ENCODE data around the gene IL36RN. TPM values are rescaled to one million over a fixed set of nuclear protein-coding genes. Genes with fewer than 3 reads are reported as not detected.

IL36RN gene
- polyA plus RNA-seq, 1 donor from 2014 or later, result not detected

DNA sequence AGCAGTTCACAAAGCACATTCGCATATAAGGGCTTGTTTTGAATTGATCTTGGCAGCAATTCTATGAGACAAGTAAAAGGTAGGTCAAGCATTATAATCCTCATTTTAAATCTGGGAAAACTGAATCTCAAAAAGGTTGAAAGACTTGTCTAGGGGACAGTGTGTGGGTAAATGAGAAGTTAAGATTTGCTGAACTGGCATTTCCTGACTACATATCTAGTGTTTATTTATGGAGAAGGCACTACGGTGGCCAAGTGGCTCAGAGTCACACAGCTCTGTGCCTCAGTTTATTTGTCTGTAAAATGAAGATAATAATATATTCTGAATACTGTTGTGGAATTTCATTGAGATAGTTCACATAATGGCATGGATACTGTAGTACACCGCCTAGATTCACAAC, 52.1 kb downstream of the IL36RN start:
- H3K36me3 ChIP-seq (ENCODE audit: insufficient read depth, low read length), result no peaks in the 10 kb centered on the region
- no peaks in the 10 kb centered on the region for H4K20me1 ChIP-seq (ENCODE audit: insufficient read depth)
- no peak overlapping the region for H3K4me2 ChIP-seq (ENCODE audit: low read length)

DNA sequence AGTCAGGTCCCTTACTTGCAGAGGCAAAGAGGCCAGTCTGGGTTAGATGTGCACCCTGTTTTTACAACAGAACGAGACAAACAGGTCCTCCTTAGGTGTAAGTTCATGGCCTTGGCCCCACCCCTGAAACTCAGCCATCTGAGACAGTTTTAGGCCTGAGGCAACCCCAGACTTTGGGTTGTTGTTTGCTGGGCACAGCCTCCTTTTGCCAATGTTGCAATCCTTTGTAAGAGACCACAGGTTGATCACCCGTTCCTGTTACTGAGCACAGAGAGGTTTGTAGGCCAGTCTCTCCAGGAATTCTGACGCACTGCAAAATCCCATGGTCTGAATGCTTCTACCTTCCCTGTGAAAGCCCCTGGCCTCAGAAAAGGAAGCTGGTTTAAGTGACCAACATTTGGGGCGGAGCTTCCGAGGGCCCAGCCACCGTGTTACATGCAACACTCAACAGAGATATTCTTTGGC, 52.9 kb downstream of the IL36RN start:
- Histone ChIP-seq H3K79me2 (replicated peaks; ENCODE audit: insufficient read depth, low read length) (no peaks in the 10 kb centered on the region), H3K27ac (ENCODE audit: low read length) (no peak overlapping the region), H3K4me3 (ENCODE audit: low read length) (no peak overlapping the region), H3K4me2 (ENCODE audit: low read length) (no peak overlapping the region), H3K9me3 (ENCODE audit: low read length) (no peaks in the 10 kb centered on the region), H3F3A (ENCODE audit: insufficient read depth, low read length, poor library complexity, severe bottlenecking) (no peaks in the 10 kb centered on the region), H4K20me1 (ENCODE audit: insufficient read depth) (no peaks in the 10 kb centered on the region), H3K9ac (ENCODE audit: low read length) (no peak overlapping the region), H3K9me2 (ENCODE audit: insufficient read depth, low read length) (no peaks in the 10 kb centered on the region), H2AFZ (ENCODE audit: low read depth, low read length) (no peak overlapping the region), H3K36me3 (ENCODE audit: insufficient read depth, low read length) (no peaks in the 10 kb centered on the region), H3K27me3 (ENCODE audit: insufficient read depth, low read depth, low read length) (no peaks in the 10 kb centered on the region)
- TF ChIP-seq EZH2 (IDR thresholded peaks at IDR 0.05; ENCODE audit: borderline replicate concordance, insufficient read depth, low read length, poor library complexity, severe bottlenecking) (no peak), MXI1 (conservative IDR thresholded peaks at IDR 0.05; ENCODE audit: poor library complexity, severe bottlenecking) (no peak), POLR2AphosphoS5 (IDR thresholded peaks at IDR 0.05) (no peak), EP300 (conservative IDR thresholded peaks at IDR 0.05; ENCODE audit: poor library complexity, severe bottlenecking) (no peak), SMC3 (conservative IDR thresholded peaks at IDR 0.05; ENCODE audit: poor library complexity) (no peak), RAD21 (conservative IDR thresholded peaks at IDR 0.05) (no peak), TAF1 (IDR thresholded peaks at IDR 0.05; ENCODE audit: low read depth) (no peak)
- TF ChIP-seq, protein P1, sequence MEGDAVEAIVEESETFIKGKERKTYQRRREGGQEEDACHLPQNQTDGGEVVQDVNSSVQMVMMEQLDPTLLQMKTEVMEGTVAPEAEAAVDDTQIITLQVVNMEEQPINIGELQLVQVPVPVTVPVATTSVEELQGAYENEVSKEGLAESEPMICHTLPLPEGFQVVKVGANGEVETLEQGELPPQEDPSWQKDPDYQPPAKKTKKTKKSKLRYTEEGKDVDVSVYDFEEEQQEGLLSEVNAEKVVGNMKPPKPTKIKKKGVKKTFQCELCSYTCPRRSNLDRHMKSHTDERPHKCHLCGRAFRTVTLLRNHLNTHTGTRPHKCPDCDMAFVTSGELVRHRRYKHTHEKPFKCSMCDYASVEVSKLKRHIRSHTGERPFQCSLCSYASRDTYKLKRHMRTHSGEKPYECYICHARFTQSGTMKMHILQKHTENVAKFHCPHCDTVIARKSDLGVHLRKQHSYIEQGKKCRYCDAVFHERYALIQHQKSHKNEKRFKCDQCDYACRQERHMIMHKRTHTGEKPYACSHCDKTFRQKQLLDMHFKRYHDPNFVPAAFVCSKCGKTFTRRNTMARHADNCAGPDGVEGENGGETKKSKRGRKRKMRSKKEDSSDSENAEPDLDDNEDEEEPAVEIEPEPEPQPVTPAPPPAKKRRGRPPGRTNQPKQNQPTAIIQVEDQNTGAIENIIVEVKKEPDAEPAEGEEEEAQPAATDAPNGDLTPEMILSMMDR (IDR thresholded peaks at IDR 0.05; ENCODE audit: poor library complexity, severe bottlenecking), result no peak
- TF ChIP-seq, protein P2, sequence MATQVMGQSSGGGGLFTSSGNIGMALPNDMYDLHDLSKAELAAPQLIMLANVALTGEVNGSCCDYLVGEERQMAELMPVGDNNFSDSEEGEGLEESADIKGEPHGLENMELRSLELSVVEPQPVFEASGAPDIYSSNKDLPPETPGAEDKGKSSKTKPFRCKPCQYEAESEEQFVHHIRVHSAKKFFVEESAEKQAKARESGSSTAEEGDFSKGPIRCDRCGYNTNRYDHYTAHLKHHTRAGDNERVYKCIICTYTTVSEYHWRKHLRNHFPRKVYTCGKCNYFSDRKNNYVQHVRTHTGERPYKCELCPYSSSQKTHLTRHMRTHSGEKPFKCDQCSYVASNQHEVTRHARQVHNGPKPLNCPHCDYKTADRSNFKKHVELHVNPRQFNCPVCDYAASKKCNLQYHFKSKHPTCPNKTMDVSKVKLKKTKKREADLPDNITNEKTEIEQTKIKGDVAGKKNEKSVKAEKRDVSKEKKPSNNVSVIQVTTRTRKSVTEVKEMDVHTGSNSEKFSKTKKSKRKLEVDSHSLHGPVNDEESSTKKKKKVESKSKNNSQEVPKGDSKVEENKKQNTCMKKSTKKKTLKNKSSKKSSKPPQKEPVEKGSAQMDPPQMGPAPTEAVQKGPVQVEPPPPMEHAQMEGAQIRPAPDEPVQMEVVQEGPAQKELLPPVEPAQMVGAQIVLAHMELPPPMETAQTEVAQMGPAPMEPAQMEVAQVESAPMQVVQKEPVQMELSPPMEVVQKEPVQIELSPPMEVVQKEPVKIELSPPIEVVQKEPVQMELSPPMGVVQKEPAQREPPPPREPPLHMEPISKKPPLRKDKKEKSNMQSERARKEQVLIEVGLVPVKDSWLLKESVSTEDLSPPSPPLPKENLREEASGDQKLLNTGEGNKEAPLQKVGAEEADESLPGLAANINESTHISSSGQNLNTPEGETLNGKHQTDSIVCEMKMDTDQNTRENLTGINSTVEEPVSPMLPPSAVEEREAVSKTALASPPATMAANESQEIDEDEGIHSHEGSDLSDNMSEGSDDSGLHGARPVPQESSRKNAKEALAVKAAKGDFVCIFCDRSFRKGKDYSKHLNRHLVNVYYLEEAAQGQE (IDR thresholded peaks at IDR 0.05; ENCODE audit: borderline replicate concordance), result no peak

More for the DNA sequence above, 52.1 kb downstream of the IL36RN start:
- H3F3A ChIP-seq (ENCODE audit: insufficient read depth, low read length, poor library complexity, severe bottlenecking), result no peaks in the 10 kb centered on the region
- H3K27me3 ChIP-seq (ENCODE audit: insufficient read depth, low read depth, low read length), result no peaks in the 10 kb centered on the region
- no peaks in the 10 kb centered on the region for H3K79me2 ChIP-seq (replicated peaks; ENCODE audit: insufficient read depth, low read length)
- TF ChIP-seq, protein P1 (IDR thresholded peaks at IDR 0.05; ENCODE audit: poor library complexity, severe bottlenecking), result no peak
- TF ChIP-seq TAF1 (IDR thresholded peaks at IDR 0.05; ENCODE audit: low read depth) (no peak), RAD21 (conservative IDR thresholded peaks at IDR 0.05) (no peak), SMC3 (conservative IDR thresholded peaks at IDR 0.05; ENCODE audit: poor library complexity) (no peak)
- no peak overlapping the region for H3K9ac ChIP-seq (ENCODE audit: low read length)
- no peak overlapping the region for H3K27ac ChIP-seq (ENCODE audit: low read length)
- H2AFZ ChIP-seq (ENCODE audit: low read depth, low read length), result no peak overlapping the region
- H3K9me3 ChIP-seq (ENCODE audit: low read length), result no peaks in the 10 kb centered on the region
- no peaks in the 10 kb centered on the region for H3K9me2 ChIP-seq (ENCODE audit: insufficient read depth, low read length)
- H3K4me3 ChIP-seq (ENCODE audit: low read length), result no peak overlapping the region
